HCT116 (cell line): ENCODE results near the gene SLC16A3.

Experiments
- EZH2 ChIP-seq: fragments of 200-600 bp; sonication (generic); IDR thresholded peaks from 2 replicates; pipeline ENCODE4 v1.6.1; 2017; ENCODE audit warnings: antibody characterized with exemption, mixed run types
- POLR2A ChIP-seq: IDR thresholded peaks from 2 replicates; pipeline ENCODE4 v1.7.0; 2011; ENCODE audit warnings: borderline replicate concordance; ENCODE audit not compliant: insufficient read depth, insufficient read length; ENCODE audit errors: extremely low read depth
- POLR2AphosphoS5 ChIP-seq: IDR thresholded peaks from 2 replicates; pipeline ENCODE4 v1.6.1; 2011; ENCODE audit warnings: mild to moderate bottlenecking, low read depth, low read length, moderate library complexity
- TF ChIP-seq, protein P1 (sequence below), 3 experiments: fragments of 200-600 bp in 1 of 3; sonication (generic) in 1 of 3; IDR thresholded peaks in 2 of 3; conservative IDR thresholded peaks in 1 of 3; 2 replicates each; pipeline ENCODE4 v1.5.1; 2012 to 2017; ENCODE audit warnings: low read depth in 2 of 3, low read length in 2 of 3, antibody characterized with exemption in 1 of 3, borderline replicate concordance in 1 of 3, control low read depth in 1 of 3, mild to moderate bottlenecking in 1 of 3, mixed read lengths in 1 of 3, mixed run types in 1 of 3, moderate library complexity in 1 of 3; ENCODE audit not compliant: insufficient read depth in 1 of 3
- TF ChIP-seq, protein P2 (sequence below): IDR thresholded peaks from 2 replicates; pipeline ENCODE4 v1.6.1; 2012

DNA sequence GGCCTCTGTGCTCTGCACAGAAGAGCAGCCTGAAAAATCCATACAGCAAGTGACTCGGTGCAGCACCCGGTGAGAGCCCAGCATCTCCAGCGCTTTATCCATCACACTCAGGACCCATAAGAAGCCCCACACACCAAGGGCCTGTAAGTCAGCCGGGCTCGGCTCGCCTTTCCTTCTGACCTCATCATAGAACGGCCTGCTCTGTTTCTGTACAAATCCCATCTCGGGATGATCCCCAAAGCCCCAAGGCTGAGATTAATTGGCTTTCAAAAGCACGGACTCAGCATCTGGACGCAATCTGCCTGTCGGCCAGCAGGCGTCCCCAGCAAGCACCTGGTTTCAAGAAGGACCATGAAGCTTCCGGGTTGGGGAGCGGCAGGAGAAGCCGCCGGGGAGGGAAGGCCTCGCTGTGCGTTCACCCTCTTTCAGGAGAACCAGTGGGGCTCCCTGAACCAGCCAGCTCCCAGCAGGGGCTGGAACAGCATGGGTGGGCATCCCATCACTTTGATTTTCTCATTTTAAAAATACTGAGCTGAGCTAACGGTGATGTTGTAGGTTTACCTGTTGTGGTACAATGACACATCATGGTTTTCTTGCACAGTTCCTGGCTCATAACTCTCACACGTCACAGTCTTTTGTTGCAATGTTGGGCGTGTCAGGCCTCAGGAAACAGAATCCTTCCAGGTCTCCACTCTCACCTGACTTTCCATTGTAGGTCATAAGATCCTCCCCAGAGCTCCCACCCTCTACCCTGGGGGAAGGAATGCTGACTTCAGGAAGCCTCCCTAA, 22.9 kb upstream of the SLC16A3 start:
- TF ChIP-seq, protein P1, sequence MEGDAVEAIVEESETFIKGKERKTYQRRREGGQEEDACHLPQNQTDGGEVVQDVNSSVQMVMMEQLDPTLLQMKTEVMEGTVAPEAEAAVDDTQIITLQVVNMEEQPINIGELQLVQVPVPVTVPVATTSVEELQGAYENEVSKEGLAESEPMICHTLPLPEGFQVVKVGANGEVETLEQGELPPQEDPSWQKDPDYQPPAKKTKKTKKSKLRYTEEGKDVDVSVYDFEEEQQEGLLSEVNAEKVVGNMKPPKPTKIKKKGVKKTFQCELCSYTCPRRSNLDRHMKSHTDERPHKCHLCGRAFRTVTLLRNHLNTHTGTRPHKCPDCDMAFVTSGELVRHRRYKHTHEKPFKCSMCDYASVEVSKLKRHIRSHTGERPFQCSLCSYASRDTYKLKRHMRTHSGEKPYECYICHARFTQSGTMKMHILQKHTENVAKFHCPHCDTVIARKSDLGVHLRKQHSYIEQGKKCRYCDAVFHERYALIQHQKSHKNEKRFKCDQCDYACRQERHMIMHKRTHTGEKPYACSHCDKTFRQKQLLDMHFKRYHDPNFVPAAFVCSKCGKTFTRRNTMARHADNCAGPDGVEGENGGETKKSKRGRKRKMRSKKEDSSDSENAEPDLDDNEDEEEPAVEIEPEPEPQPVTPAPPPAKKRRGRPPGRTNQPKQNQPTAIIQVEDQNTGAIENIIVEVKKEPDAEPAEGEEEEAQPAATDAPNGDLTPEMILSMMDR (IDR thresholded peaks at IDR 0.05 in 2 of 3, conservative IDR thresholded peaks at IDR 0.05 in 1 of 3; ENCODE audit: borderline replicate concordance in 1 of 3, insufficient read depth in 1 of 3, low read depth in 2 of 3, low read length in 2 of 3), result peak in 2 of 3 experiments; percentile 98; a peak in 5 of 6 replicates
- peak; percentile 89 for TF ChIP-seq POLR2AphosphoS5
- no peak for TF ChIP-seq EZH2
- TF ChIP-seq, protein P2, sequence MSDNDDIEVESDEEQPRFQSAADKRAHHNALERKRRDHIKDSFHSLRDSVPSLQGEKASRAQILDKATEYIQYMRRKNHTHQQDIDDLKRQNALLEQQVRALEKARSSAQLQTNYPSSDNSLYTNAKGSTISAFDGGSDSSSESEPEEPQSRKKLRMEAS, result peak; percentile 80
- peak; percentile 80 for TF ChIP-seq POLR2A
